Muscle layer of colon (tissue), 2 donors: ENCODE results near the gene DNAJC16.
"Not testable (repeated sequence)": the region's sequence is repeated elsewhere in the genome, so short reads cannot be mapped to it uniquely, and the experiment has no call there.

Experiments
- H3K27ac ChIP-seq: one replicate; pipeline ENCODE4 v1.7.0; 2013; ENCODE audit warnings: low read depth, mild to moderate bottlenecking, low read length, moderate library complexity
- H3K27me3 ChIP-seq, 2 donors: one replicate each; pipeline ENCODE4 v1.7.0; 2013; ENCODE audit warnings: low read length in 2 of 2, mild to moderate bottlenecking in 2 of 2; ENCODE audit not compliant: insufficient read depth in 2 of 2, control insufficient read depth in 1 of 2
- H3K36me3 ChIP-seq: one replicate; pipeline ENCODE4 v1.7.0; 2013; ENCODE audit warnings: mild to moderate bottlenecking, low read length; ENCODE audit not compliant: insufficient read depth
- H3K4me1 ChIP-seq: one replicate; pipeline ENCODE4 v1.7.0; 2013; ENCODE audit warnings: mild to moderate bottlenecking, low read length; ENCODE audit not compliant: insufficient read depth
- H3K4me3 ChIP-seq, 2 donors: one replicate each; pipeline ENCODE4 v1.7.0; 2013; ENCODE audit warnings: low read length in 2 of 2, low read depth in 1 of 2, mild to moderate bottlenecking in 1 of 2, moderate library complexity in 1 of 2
- H3K9ac ChIP-seq: one replicate; pipeline ENCODE4 v1.7.0; 2013; ENCODE audit warnings: low read length
- H3K9me3 ChIP-seq: one replicate; pipeline ENCODE4 v1.7.0; 2013; ENCODE audit warnings: mild to moderate bottlenecking, low read length
- donor health status: abdominal sarcoma.
- donor health status: Adenocarcinoma of cecum.

The DNAJC16 gene

DNA sequence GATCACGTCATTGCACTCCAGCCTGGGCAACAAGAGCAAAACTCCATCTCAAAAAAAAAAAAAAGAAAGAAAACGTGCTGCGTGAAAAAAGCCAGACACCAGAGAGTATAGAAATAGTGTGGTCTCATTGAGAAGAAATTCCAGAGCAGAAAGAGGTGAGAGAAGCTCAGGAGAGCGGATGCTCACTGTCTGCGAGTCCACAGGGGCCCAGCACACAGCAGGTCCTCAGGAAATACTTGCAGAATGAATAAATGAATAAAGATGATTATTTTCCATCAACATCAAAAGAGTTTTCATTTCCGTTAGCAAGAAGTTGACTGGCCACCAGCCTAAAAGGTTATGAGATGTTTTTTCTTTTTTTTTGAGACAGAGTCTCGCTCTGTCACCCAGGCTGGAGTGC lies 17.1 kb upstream of the DNAJC16 start:
- H3K36me3 ChIP-seq, result peaks cover 15% of the 10 kb centered on the region
- no peaks in the 10 kb centered on the region for H3K4me1 ChIP-seq
- H3K27me3 ChIP-seq, result no peaks in the 10 kb centered on the region
- no peak overlapping the region for H3K4me3 ChIP-seq
- no peak overlapping the region for H3K9ac ChIP-seq
- no peaks in the 10 kb centered on the region for H3K9me3 ChIP-seq
- no peak overlapping the region for H3K27ac ChIP-seq

DNA sequence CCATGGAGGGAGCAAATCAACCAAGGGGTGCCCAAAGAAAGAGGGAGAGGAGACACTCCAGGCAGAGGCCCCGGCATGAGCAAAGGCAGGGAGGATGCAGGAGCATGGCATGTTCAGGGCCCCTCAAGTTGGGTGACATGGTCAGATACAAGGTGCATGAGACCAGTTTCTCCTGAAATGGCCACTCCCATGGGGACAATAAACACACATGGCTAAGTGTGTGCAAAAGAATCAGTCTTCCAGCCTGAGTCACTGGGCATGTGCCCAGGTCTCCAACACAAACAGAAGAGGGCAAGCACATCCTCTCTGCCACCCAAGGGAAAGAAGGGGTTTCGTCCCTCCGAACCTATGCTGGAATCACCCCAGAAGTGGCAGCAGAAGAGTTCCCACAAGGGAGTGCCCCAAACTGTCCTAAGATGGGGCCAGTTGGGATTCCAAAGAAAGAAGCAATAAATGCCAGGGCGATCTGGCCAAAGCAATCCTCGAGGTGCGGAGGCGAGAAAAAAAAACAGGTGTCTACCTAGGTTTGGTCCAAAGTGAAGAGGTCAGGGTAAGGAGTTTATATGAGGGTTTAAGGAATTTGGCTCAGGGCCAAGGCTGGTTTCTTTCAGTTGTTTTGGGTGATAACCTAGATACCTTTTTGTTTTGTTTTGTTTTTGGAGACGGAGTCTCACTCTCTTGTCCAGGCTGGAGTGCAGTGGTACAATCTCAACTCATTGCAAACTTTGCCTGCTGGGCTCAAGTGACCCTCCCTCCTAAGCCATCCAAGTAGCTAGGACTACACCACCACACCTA lies 15.8 kb upstream of the DNAJC16 start:
- no peaks in the 10 kb centered on the region for H3K9me3 ChIP-seq
- no peak overlapping the region for H3K27ac ChIP-seq
- H3K36me3 ChIP-seq, result peaks cover 4% of the 10 kb centered on the region
- H3K4me3 ChIP-seq, result no peak overlapping the region
- no peaks in the 10 kb centered on the region for H3K4me1 ChIP-seq
- no peaks in the 10 kb centered on the region for H3K27me3 ChIP-seq
- H3K9ac ChIP-seq, result no peak overlapping the region

DNA sequence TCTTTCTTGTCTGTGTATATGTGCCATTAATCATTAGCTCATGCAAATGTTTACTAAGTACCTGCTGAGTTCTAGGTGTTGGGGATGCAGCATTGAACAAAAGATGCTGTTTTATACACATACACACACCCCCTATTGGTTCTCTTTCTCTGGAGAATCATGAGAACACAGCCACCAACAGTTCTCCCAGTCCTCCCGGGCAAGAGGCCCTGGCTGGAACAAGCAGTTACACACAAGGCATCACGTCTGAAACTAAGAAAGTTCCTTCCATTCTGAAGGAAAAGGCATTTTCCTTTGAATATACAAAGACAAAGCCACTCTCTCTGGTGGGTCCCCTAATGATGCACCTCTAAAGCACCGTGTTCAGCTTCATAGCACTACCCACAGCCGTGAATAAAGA lies 13.5 kb upstream of the DNAJC16 start:
- H3K27ac ChIP-seq, result no peak overlapping the region
- H3K9me3 ChIP-seq, result no peaks in the 10 kb centered on the region
- H3K27me3 ChIP-seq, result no peaks in the 10 kb centered on the region
- peaks cover 10% of the 10 kb centered on the region for H3K36me3 ChIP-seq
- H3K4me3 ChIP-seq, result no peak overlapping the region
- H3K9ac ChIP-seq, result no peak overlapping the region
- no peaks in the 10 kb centered on the region for H3K4me1 ChIP-seq

DNA sequence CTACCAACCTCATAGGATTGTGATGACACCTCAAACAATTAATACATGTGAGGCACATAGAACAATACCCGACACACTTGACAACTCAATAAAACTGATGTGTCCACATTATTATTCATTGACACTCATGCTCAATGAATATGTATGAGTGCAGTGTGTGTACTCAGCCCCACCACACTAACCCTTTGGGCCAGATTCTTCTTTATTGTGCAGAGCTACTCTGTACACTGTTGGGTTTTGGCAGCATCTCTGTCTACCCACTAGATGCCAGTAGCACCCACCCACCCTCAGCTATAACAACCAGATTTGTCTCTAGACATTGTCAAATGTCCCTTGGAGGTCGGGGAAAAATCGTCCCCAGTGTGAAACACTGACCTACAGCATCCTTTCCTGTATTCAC lies 12.7 kb upstream of the DNAJC16 start:
- no peaks in the 10 kb centered on the region for H3K9me3 ChIP-seq
- no peak overlapping the region for H3K27ac ChIP-seq
- H3K9ac ChIP-seq, result no peak overlapping the region
- peaks cover 10% of the 10 kb centered on the region for H3K36me3 ChIP-seq
- H3K4me1 ChIP-seq, result no peaks in the 10 kb centered on the region
- no peaks in the 10 kb centered on the region for H3K27me3 ChIP-seq
- no peak overlapping the region for H3K4me3 ChIP-seq

DNA sequence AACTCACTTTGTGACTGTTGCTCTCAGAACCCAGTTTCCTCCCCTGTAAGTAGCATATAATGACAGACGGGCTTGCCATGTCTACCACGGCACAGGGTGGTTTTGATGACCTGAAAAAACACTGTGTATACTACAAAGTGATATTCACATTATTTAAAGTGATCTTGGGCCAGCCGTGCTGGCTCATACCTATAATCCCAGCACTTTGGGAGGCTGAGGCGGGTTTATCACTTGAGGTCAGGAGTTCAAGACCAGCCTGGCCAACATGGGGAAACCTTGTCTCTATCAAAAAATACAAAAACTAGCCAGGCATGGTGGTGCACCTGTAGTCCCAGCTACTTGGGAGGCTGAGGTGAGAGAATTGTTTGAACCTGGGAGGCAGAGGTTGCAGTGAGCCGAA lies 12.1 kb upstream of the DNAJC16 start:
- H3K9ac ChIP-seq, H3K36me3 ChIP-seq: not testable (repeated sequence)

DNA sequence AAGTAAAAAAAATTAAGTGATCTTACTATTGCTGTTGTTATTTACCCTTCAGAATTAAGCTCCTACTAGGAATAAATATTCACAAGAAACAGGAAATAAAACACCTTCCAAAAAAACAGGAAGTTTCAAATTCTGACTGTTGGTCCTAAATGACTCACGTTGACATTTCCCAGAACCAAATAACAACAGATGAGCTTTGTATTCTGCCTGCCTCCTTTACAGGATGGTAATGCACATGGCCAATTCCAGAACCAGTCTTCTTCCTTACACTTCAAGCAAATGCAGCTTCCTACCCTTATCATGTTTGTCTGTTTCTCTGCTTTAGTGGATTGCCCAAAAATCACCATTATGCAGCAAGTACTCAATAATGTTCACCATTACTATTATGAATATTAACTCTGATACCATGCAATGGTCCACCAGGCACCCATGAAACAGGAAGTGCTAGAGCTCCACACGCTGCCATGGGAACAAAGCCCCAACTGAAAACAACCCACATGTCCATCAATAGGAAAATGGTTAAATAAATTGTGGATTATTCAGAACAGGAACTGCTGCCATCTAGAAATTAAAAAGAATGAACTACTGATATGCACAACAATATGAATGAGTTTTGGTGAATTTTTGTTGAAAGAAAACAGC lies 11.5 kb upstream of the DNAJC16 start:
- Histone ChIP-seq H3K4me1 (no peaks in the 10 kb centered on the region), H3K27me3 (no peaks in the 10 kb centered on the region), H3K27ac (no peak overlapping the region), H3K4me3 (no peak overlapping the region), H3K36me3 (peaks cover 10% of the 10 kb centered on the region), H3K9ac (no peak overlapping the region), H3K9me3 (no peaks in the 10 kb centered on the region)

More for the DNA sequence above, 12.1 kb upstream of the DNAJC16 start:
- not testable (repeated sequence) for H3K4me1 ChIP-seq, H3K27ac ChIP-seq, H3K9me3 ChIP-seq, H3K4me3 ChIP-seq, H3K27me3 ChIP-seq

DNA sequence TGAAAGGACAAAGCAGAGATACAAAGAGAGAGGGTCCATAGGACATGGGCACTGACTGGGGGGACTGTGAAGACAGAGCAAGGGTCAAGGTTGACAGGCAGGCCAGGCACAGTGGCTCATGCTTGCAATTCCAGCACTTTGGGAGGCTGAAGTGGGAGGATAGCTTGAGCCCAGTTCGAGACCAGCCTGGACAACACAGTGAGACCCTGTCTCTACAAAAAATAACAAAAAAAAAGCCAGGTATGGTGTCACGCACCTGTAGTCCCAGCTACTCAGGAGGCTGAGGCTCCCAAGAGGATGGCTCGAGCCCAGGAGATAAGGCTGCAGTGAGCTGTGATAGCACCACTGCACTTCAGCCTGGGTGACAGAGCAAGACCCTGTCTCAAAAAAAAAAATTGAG lies 7.0 kb upstream of the DNAJC16 start:
- H3K27ac ChIP-seq, result no peak overlapping the region
- no peaks in the 10 kb centered on the region for H3K9me3 ChIP-seq
- H3K36me3 ChIP-seq, result peaks cover 7% of the 10 kb centered on the region
- no peak overlapping the region for H3K9ac ChIP-seq
- no peak overlapping the region for H3K4me3 ChIP-seq
- H3K27me3 ChIP-seq, result no peaks in the 10 kb centered on the region
- peaks cover 8% of the 10 kb centered on the region for H3K4me1 ChIP-seq

DNA sequence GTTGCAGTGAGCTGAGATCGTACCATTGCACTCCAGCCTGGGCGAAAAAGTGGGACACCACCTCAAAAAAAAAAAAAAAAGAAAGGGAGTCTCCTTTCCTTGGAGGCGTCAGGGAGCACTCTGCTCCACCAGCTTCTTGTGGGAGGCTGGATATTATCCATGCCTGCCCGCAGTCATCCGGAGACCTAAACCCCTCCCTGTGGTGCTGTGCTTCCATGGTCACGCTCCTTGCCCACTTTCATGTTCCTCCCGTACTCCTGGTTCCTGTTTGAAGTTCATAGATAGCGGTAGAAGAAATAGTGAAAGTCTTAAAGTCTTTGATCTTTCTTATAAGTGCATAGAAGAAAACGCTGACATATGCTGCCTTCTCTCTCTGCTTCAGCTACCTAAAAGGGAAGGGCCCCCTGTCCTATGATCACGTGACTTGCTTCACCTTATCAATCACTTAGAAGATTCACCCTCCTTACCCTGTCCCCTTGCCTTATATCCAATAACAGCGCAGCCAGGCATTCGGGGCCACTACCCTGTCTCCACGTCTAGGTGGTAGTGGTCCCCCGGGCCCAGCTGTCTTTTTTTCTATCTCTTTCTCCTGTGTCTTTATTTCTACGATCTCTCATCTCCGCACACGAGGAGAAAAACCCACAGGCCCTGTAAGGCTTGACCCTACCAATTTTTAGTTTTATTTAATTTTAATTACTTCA lies 5.3 kb upstream of the DNAJC16 start:
- H3K9ac ChIP-seq, H3K4me3 ChIP-seq, H3K27me3 ChIP-seq, H3K27ac ChIP-seq, H3K36me3 ChIP-seq, H3K9me3 ChIP-seq: not testable (repeated sequence)
- H3K4me1 ChIP-seq, result peaks cover 20% of the 10 kb centered on the region

DNA sequence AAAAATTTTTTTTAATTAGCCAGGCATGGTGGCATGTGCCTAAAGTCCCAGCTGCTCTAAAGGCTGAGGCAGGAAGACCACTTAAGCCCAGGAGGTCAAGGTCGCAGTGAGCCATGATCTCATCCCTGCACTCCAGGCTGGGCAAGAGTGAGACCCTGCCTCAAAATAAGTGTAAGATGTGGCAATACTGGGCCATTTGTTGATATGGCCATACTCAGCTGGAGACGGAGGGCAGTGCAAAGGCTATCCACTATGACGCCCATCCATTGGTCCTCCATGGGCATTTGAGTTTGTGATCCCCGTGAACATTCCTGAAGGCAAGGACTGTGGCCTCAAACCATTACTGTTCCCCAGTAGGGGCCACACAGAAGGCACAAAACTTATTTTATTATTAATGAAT lies 4.1 kb upstream of the DNAJC16 start:
- H3K9me3 ChIP-seq, result no peaks in the 10 kb centered on the region
- peaks cover 2% of the 10 kb centered on the region for H3K36me3 ChIP-seq
- H3K27me3 ChIP-seq, result no peaks in the 10 kb centered on the region
- no peak overlapping the region for H3K9ac ChIP-seq
- no peak overlapping the region for H3K4me3 ChIP-seq
- H3K27ac ChIP-seq, result no peak overlapping the region
- H3K4me1 ChIP-seq, result peaks cover 25% of the 10 kb centered on the region

DNA sequence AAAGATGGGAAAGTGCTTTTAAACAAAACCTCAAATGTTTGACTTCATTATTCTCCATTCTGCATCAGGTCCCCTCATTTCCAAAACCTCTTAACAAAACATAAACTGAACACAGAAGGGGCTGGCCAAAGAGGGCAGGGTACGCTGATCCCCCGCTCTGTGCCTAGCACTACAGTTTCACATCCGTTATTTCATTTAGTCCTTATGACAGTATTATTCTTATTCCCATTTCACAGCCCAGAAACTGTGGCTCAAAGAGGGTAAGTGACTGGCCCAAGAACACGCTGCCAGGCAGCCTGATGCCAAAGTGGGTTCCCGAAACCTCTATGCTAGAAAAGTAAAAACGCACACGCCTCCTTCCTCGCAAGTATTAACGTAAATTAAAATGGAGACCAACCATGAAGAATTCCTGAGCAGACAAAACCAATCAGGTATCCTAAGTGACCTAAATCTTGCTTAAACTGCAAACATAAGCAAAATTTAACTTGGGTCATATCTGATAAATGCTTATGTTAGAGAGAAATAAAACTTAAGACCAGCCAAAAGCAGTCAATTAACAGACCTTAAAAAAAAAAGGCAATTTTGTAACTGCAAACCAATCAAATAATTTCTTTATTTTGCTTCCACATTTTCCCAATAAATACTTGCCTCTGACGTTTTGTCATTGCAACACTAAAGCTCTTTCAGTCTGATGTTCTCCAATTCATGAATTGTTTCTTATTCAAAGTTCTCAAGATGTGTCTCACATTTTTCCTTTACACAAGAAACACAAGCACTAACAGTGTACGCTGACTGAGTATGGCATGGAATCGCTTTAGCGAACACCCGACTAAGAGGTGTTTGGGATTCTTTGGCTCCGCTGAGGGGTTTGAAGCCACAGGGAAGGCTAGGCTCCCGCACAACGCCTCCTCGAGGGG lies 3.3 kb upstream of the DNAJC16 start:
- peak overlapping the region; percentile 46 to 77 for H3K4me3 ChIP-seq
- peak overlapping the region; percentile 18 for H3K9ac ChIP-seq
- peak overlapping the region; percentile 98 for H3K27ac ChIP-seq
- H3K4me1 ChIP-seq, result peaks cover 29% of the 10 kb centered on the region
- no peaks in the 10 kb centered on the region for H3K36me3 ChIP-seq
- H3K27me3 ChIP-seq, result no peaks in the 10 kb centered on the region
- H3K9me3 ChIP-seq, result no peaks in the 10 kb centered on the region

DNA sequence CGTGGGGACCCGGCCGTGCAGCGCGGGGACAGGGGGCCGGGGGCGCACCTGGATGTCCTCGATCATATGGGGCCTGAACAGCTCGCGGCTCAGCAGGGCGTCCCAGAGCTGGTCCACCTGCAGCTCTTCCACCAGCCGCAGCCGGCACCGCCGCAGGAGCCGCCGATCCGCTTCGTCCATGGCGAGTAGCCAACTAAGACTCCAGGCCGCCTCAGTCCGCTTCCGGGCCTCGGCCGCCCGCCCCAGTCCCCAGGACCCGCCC lies 2.7 kb upstream of the DNAJC16 start, which contains the start of gene CASP9:
CASP9 (minus strand) TSS at position 195 of the 262 bp plus-strand sequence; CDS start at position 180, 15 bp downstream.
- no peaks in the 10 kb centered on the region for H3K27me3 ChIP-seq
- no peaks in the 10 kb centered on the region for H3K36me3 ChIP-seq
- H3K27ac ChIP-seq, result peak within 1 kb of the TSS; percentile 98
- peak within 1 kb of the TSS; percentile 77 to 97 for H3K4me3 ChIP-seq
- peaks cover 29% of the 10 kb centered on the region for H3K4me1 ChIP-seq
- no peaks in the 10 kb centered on the region for H3K9me3 ChIP-seq
- H3K9ac ChIP-seq, result peak within 1 kb of the TSS; percentile 47
